H1 (cell line): ENCODE results near the gene PAQR5. TPM values are rescaled to one million over a fixed set of nuclear protein-coding genes. Genes with fewer than 3 reads are reported as not detected.
A peak's percentile ranks its signal among the peaks of the same experiment; 100 is the strongest.

ENCODE experiments used
- BCL11A ChIP-seq, 2 experiments: IDR thresholded peaks; one replicate each; pipeline ENCODE4 v1.6.1; 2011; ENCODE audit warnings: low read depth in 2 of 2, low read length in 2 of 2, mild to moderate bottlenecking in 2 of 2
- BRCA1 ChIP-seq: IDR thresholded peaks from 2 replicates; pipeline ENCODE4 v1.6.1; 2012; ENCODE audit warnings: low read depth, low read length, improper control_type of control experiment
- CEBPB ChIP-seq: IDR thresholded peaks from 2 replicates; pipeline ENCODE4 v1.6.1; 2012; ENCODE audit warnings: low read depth, low read length
- CHD2 ChIP-seq: IDR thresholded peaks from 2 replicates; pipeline ENCODE4 v1.6.1; 2012; ENCODE audit warnings: low read length, improper control_type of control experiment
- CREB1 ChIP-seq: IDR thresholded peaks from 2 replicates; pipeline ENCODE4 v1.6.1; 2012; ENCODE audit warnings: inconsistent platforms
- EZH2 ChIP-seq: fragments of 200-600 bp; sonication (generic); IDR thresholded peaks from 2 replicates; pipeline ENCODE4 v1.7.1; 2012; ENCODE audit warnings: low read depth, mild to moderate bottlenecking, moderate library complexity, low read length, inconsistent platforms; ENCODE audit not compliant: severe bottlenecking
- GABPA ChIP-seq: IDR thresholded peaks from 2 replicates; pipeline ENCODE4 v1.6.1; 2011; ENCODE audit warnings: mild to moderate bottlenecking, low read length, moderate library complexity, borderline replicate concordance; ENCODE audit not compliant: insufficient read depth
- HDAC6 ChIP-seq: IDR thresholded peaks from one replicate; pipeline ENCODE4 v1.7.1; 2012; ENCODE audit warnings: low read depth, mild to moderate bottlenecking, inconsistent platforms, low read length, moderate library complexity
- KDM1A ChIP-seq: fragments of 200-600, 300-600 bp; sonication (generic); IDR thresholded peaks from 2 replicates; pipeline ENCODE4 v1.7.1; 2016; ENCODE audit warnings: mild to moderate bottlenecking, low read length, borderline replicate concordance
- KDM5A ChIP-seq: fragments of 200-600 bp; IDR thresholded peaks from 2 replicates; pipeline ENCODE4 v1.7.1; 2012; ENCODE audit warnings: mild to moderate bottlenecking, low read length, inconsistent platforms, mixed read lengths
- NANOG ChIP-seq: IDR thresholded peaks from 2 replicates; pipeline ENCODE4 v1.6.1; 2011; ENCODE audit warnings: low read length, low read depth, mild to moderate bottlenecking, inconsistent platforms; ENCODE audit not compliant: insufficient read depth, poor library complexity, severe bottlenecking
- RNF2 ChIP-seq: fragments of 200-900, 300-1000 bp; sonication (generic); IDR thresholded peaks from 2 replicates; pipeline ENCODE4 v1.7.1; 2016; ENCODE audit warnings: borderline replicate concordance, low read depth, mild to moderate bottlenecking, antibody characterized with exemption, low read length; ENCODE audit not compliant: poor library complexity, severe bottlenecking; ENCODE audit errors: missing control alignments
- RXRA ChIP-seq: IDR thresholded peaks from 2 replicates; pipeline ENCODE4 v1.6.1; 2011; ENCODE audit warnings: low read depth, mild to moderate bottlenecking, low read length, moderate library complexity; ENCODE audit not compliant: insufficient read depth
- TAF1 ChIP-seq: IDR thresholded peaks from 2 replicates; pipeline ENCODE4 v1.6.1; 2011; ENCODE audit warnings: mild to moderate bottlenecking, low read depth, low read length
- TAF7 ChIP-seq: optimal IDR thresholded peaks from 2 replicates; pipeline ENCODE3; 2011; ENCODE audit warnings: low read depth, mild to moderate bottlenecking, inconsistent platforms, low read length, moderate library complexity, borderline replicate concordance
- YY1 ChIP-seq: IDR thresholded peaks from 2 replicates; pipeline ENCODE4 v1.6.1; 2011; ENCODE audit warnings: low read depth, mild to moderate bottlenecking, low read length
- polyA plus RNA-seq, 7 experiments: library from polyadenylated mRNA; depleted of rRNA in 3 of 7; stranded (reverse) in 5 of 7; unstranded in 2 of 7; fragments of >200 nt in 5 of 7; fragments of 200-250 nt in 2 of 7; gene quantifications; 1 replicate in 5 of 7; 2 replicates in 1 of 7; 4 replicates in 1 of 7; pipeline versions ENCODE4 v1.2.1 to v1.2.3, GENCODE V29; 2011 to 2013; ENCODE audit warnings: missing spikeins in 2 of 7, mixed read lengths in 2 of 7
- total RNA-seq: library from RNA; stranded (reverse); fragmentation: NEBNext Ultra II Directional; extraction: Animal tissue kit (Norgen Biotek cat#: 25700); gene quantifications from 2 replicates; pipeline ENCODE4 v1.2.1, GENCODE V29; 2021
- TF ChIP-seq, protein P1 (sequence below): IDR thresholded peaks from 2 replicates; pipeline ENCODE4 v1.6.1; 2012; ENCODE audit warnings: inconsistent platforms
- TF ChIP-seq, protein P2 (sequence below): IDR thresholded peaks from 2 replicates; pipeline ENCODE4 v1.6.1; 2011; ENCODE audit warnings: low read length, improper control_type of control experiment
- TF ChIP-seq, protein P3 (sequence below), 3 experiments: IDR thresholded peaks; 1 replicate in 2 of 3; 2 replicates in 1 of 3; pipeline versions ENCODE4 v1.5.1 to v1.6.1; 2011; ENCODE audit warnings: low read length in 3 of 3, mild to moderate bottlenecking in 3 of 3, inconsistent platforms in 2 of 3, low read depth in 1 of 3, moderate library complexity in 1 of 3; ENCODE audit not compliant: insufficient read depth in 1 of 3; ENCODE audit errors: control extremely low read depth in 1 of 3

Gene PAQR5
- total and polyA plus RNA-seq, 2 of the 8 experiments (the other 6 are each of a cell fraction or from before 2014, with no cell fraction given): 8.7 to 18.1 TPM

DNA sequence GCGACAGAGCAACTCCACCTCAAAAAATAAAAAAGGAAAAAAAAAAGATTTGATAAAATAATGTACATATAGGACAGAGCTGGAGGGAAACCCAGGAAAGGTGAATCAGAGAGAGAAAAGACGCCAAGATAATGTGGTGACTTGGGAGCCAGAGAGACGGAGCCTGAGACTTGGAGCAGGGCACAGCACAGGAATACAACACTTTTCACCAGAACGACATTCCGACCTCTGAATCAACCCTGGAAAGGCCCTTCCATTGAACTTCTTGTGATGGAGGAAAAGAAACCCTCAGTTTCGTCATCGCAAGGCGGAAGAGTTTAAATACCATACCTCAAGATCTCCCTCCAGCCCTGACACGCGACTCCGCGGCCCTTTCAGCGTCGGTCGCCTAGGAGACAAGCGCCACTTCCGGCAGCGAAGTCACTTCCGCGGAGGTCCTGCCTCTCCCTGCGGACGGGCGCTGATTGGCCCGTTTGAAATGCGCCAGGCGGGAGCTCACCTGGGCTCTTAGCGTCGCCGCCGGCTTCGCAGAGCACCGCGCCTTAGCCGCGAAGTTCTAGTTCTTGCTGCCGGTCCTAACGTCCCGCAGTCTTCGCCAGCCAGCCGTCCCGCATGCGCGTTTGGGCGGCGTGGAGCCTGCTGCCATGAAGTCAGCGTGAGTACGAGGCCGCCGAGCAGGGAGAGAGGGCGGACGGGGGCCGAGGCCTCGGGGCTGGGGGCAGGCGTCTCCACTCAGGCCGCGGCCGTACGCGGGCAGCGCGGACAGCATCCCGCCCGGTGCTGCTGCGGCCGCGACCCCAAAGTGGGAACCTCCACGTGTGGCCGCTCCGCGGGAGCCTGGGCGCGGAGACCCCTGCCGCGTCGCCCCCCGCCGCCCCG is 115.3 kb downstream of the PAQR5 start, which contains the start of gene KIF23 (continued):
- TF ChIP-seq, protein P1, sequence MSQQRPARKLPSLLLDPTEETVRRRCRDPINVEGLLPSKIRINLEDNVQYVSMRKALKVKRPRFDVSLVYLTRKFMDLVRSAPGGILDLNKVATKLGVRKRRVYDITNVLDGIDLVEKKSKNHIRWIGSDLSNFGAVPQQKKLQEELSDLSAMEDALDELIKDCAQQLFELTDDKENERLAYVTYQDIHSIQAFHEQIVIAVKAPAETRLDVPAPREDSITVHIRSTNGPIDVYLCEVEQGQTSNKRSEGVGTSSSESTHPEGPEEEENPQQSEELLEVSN: peak; percentile 95
- TF ChIP-seq KDM5A: no peak
- TF ChIP-seq HDAC6: no peak
- peak; percentile 75 for TF ChIP-seq TAF7
- peak; percentile 26; the same call in 1 of the 2 replicates for TF ChIP-seq CEBPB
- no peak for TF ChIP-seq EZH2
- no peak for TF ChIP-seq RNF2
- TF ChIP-seq KDM1A: no peak
- peak; percentile 85 for TF ChIP-seq TAF1
- TF ChIP-seq YY1: no peak
- TF ChIP-seq CREB1: peak; percentile 85
- no peak for TF ChIP-seq BCL11A (IDR thresholded peaks at IDR 0.05; ENCODE audit: low read depth in 2 of 2, low read length in 2 of 2)
- TF ChIP-seq GABPA: peak; percentile 78; the same call in 1 of the 2 replicates
- TF ChIP-seq BRCA1: no peak
- TF ChIP-seq, protein P2, sequence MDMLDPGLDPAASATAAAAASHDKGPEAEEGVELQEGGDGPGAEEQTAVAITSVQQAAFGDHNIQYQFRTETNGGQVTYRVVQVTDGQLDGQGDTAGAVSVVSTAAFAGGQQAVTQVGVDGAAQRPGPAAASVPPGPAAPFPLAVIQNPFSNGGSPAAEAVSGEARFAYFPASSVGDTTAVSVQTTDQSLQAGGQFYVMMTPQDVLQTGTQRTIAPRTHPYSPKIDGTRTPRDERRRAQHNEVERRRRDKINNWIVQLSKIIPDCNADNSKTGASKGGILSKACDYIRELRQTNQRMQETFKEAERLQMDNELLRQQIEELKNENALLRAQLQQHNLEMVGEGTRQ: no peak
- TF ChIP-seq NANOG: no peak
- TF ChIP-seq, protein P3, sequence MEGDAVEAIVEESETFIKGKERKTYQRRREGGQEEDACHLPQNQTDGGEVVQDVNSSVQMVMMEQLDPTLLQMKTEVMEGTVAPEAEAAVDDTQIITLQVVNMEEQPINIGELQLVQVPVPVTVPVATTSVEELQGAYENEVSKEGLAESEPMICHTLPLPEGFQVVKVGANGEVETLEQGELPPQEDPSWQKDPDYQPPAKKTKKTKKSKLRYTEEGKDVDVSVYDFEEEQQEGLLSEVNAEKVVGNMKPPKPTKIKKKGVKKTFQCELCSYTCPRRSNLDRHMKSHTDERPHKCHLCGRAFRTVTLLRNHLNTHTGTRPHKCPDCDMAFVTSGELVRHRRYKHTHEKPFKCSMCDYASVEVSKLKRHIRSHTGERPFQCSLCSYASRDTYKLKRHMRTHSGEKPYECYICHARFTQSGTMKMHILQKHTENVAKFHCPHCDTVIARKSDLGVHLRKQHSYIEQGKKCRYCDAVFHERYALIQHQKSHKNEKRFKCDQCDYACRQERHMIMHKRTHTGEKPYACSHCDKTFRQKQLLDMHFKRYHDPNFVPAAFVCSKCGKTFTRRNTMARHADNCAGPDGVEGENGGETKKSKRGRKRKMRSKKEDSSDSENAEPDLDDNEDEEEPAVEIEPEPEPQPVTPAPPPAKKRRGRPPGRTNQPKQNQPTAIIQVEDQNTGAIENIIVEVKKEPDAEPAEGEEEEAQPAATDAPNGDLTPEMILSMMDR (IDR thresholded peaks at IDR 0.05; ENCODE audit: control extremely low read depth in 1 of 3, insufficient read depth in 1 of 3, low read depth in 1 of 3, low read length in 3 of 3): no peak
- no peak for TF ChIP-seq CHD2
- TF ChIP-seq RXRA: no peak
